Stimulated activated CD4-positive, alpha-beta T cell treated with anti-CD3 and anti-CD28 coated beads, Interleukin-1b, Interleukin-23, amount 100 ng/mL, for 48 hours (primary cell): Measurements from ENCODE around the gene ETV6.
A peak's percentile ranks its signal among the peaks of the same experiment; 100 is the strongest.

Source experiments
- DNase-seq: peaks from one replicate; pipeline ENCODE4 v3.0.0-alpha.2; 2020

ETV6 gene

DNA sequence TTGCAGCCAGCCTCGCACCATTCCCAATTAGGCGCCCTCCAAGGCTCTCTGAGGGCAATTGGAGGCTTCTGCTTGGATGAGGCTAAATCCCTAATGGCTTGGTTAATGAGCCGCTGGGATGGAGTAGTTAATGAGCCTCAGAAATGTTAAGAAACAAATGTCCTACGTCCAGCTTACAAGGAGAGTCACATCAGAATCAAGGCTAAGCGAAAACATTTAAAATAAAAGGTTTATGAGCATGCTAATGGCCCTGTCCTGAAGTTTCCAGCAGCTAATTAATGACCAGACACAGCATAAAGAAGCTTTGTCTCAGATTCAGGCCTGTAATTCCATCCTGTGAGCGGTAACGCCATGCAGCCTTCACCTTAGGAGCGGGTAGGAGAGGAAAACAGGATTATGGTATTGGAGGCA lies 220.6 kb downstream of the ETV6 start:
- DNase-seq: no peak

DNA sequence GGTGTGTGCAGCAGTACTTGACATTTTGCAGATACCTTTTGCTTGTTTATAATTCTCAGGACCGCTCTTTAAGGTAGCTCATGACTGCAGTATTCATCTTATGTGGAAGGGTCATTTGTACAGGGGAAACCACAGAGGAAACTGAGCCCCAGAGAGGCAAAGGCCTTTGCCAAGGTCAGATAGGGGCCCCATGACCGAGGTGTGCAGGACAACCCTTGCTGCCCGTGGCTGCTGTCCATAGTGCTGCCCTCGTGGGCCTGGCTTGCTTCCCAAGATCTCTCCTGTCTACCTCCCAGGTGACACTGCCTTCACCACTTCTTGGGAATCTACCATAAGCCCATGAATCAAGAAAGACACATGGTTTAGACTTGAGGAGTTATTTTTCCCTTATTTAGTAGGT lies 222.6 kb downstream of the ETV6 start:
- DNase-seq: no peak

DNA sequence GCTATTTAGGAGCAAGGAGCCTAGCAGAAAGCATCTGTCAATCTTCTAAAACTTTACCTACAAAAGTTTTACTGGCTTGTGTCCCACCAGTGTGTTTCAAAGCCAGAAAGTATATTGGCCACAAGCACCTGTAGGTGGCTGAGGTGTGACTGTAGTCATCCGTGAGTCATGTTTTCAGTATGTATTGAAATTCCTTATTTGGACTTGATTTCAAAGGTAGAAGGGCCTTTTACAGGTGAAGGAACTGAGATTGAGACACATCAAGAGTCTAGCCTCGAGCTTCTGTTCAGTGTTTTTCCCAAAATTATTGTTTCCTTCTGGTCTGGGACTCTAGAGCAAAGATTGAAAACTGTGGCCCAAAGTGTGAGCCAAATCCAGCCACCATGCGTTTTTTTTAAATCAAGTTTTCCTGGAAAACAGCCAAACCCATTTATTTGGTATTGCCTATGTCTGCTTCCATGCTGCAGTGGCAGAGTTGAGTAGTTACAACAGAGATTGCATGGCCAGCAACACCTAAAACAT lies 226.0 kb downstream of the ETV6 start:
- DNase-seq: peak; percentile 39

DNA sequence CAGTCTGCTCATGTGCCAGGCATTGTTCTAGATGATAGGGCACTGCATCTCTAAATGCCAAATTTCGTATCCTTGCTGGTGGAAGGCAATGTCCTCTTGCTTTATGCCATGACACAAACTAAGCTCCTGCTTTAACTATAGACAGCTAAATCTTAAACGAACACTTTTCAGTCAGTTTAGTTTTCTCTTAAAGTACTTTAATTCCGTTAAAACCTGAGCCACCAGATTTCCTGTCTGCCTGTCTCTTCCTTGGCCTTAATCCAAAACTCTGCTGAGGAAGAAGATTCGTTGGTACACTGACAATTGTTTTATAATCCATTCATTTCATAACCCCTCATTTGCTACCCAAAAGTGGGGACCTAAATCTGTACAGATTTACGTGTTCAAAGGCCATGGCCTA lies 226.8 kb downstream of the ETV6 start:
- no peak for DNase-seq

DNA sequence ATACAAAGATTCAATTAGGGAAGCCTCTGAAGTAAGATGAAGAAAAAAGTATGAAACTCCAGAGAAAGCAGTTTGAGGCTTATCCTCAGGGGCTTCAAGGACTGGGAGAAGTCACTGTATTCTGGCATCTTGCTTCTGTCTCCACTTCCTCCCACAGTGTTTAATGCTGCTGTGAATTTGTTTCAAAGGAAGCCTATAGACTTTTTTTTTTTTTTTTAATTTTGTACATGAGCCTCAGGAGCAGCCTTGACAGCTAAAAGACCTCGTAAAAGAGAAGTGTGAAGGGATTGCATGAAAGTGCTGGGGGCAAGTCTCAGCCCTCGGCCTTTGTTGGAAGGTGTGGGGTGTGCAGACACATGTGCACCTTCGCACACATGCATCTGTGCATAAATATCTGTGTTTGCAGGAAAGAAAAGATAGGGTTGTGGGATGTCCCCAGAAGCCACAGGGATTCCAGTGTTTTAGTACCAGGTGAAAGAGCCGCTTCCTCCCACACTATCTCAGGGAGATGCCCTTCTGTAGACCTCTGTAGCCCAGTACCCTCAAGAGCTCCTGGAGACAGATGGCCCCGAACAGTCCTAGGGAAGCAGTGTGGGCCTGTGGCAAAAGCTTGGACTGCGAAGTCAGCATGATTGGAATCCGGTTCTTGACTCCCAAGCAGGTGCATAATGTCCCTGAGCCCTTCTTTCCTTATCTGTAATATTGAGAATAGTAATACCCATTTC lies 227.8 kb downstream of the ETV6 start:
- DNase-seq: no peak

DNA sequence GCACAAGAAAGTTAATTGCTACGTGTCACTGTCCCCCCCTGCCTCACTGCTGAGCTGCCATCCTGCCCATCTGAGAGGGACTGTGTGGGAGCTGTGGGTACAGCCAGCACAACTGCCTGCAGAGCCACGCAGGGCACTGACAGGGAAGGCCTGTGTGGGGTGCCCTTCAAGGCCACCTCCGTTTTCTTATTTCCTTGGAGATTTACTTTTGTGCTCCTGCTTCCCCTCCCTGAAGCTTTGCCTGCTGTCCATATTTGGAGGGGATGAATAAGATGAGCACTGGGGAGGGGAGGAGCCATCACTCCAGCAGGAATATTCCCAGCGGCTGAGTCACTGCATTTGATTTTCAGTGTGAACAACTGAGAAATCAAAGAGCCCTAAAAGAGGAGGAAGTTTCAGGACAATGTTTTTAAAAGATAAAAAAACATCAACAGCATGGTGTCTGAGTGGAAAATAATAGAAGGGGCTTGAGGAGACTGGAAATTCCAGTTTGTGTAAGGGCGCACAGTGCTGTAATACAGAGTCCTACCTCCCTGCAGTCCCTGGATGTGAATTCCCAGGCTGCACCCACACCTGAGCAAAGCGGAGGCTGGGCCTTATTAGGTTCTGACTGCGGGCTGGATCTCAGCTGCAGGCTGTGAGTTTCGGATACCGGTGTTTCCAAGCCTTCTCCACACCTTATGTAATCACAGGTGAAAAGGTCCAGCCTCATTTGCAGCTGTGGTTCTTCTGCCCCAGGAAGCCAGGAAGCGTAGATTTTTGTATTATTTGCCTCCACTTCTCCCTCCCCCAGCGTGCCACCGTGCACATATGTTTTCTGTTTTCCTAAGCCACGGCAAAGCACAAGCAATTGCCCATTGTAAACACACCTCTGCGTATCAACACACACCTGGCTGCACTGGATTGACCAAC lies 228.7 kb downstream of the ETV6 start:
- no peak for DNase-seq

DNA sequence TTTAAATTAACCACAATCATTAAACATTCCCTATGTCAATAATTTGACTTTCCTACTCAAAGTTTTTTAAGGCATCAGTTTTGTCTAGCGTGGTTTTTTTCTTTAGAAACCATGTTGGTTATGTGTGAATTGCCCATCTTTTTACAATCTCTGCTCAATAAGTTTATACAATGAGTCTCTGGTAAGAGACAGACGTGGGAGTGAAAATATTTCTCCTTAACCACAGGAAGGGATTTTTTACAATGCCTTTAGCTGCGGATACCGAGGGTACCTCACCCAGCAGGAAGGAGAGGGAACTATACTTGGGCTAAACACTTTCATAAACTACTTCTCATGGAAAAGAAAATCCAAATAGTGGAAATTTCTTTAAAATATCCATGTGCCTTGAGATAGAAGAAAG lies 229.8 kb downstream of the ETV6 start:
- no peak for DNase-seq

DNA sequence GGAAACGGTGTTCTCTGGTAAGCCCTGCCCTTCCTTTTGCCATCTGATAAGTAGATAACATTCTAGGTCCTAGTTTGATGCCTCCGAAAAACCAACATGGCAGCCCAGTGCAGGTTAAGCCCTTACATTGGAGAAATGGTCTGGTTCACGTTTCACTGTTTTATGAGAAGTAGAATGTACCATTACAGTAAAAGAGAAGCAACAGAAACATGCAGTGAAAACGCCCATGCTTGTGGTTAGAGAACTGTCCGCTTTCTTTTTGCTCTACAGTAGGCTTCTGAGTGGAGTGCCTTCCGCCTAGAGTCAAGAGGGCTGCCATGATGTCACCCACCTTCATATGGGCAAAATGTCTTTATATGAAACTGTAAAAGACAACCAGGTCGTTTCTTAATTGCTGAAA lies 230.9 kb downstream of the ETV6 start:
- DNase-seq: no peak

DNA sequence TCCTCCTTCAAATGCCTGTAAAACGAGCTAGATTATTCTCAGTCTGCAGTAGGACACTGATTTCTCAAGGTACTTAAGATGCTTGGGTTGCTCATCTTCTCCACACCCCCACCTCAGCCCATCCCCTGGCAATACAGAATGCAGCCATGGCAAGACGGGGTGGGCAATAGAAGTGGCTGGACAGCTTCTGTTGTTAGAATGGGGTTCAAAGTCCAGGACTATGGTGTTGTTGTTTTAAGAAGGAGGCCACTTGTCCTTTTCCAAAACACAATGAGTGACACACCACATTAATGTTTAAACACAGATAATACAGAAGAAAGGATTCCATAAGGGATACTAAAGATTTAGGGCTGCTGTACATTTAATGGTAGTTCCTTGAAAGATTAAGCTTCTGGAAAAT lies 232.4 kb downstream of the ETV6 start:
- no peak for DNase-seq

DNA sequence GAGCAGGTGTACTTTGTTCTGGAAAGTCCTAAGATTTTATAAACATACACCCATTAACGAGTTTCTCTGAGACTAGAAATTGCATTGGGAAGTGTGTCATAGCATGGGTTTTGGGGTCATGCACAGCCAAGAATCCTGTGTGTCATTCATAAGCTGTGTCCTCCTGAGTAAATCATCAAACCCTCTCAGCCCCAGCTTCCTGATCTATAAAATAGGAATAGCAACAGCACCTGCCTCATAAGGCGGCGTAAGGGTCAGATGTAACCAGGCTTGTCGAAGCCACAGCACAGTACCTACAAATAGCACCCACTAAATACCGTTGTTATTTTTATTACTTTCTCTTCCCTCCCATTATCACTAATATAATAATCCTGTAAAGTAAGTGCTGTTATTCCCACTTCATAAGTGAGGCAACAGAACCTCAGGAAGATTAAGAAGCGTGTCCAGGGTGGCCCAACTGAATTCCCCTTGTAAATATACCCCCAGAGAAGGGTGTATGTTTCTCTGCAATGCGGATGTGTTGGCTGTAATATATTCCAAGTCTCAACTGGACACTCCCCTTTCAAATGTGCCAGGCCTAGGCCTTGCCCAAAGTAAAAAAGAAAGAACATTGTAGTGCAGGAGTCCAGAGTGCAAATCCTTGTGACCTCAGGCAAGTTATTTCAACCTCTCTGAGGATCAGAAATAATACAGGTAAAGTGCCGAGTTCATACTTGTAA lies 233.0 kb downstream of the ETV6 start:
- no peak for DNase-seq

DNA sequence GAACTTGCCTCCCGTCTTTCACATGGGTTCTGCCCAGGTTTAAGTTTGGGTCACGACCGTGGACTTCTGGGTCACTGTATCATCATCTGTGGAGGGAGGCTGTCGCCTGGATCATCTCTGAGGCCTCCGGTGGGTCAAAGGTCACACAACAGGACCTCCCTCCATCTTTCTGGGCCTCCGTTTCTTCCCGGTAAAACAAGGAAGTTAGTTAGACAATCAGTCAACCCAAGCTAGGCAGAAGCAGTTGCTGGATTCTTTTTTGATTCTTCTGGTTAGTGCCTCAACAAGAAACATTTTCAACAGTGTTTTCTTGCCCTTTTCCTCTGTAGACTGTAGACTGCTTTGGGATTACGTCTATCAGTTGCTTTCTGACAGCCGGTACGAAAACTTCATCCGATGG lies 234.6 kb downstream of the ETV6 start:
- no peak for DNase-seq

DNA sequence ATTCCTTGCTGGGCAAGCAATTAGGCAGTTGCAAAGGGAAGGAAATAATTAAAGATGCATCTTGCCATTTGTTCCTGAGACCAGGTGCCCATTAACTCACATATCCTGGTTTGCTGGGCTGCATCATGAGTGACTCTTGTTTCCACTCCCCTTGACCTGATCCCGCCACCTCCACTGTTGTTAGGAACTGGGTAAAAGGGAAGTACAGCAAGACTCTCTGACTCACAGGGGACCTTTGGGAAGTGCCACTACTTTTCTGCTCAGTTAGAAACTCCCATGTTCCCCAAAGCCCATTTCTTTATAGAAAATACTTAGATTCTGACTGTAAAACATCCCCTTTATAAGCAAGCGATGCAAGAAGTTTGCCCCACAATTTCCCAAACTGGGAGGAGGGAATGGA lies 235.2 kb downstream of the ETV6 start:
- no peak for DNase-seq

DNA sequence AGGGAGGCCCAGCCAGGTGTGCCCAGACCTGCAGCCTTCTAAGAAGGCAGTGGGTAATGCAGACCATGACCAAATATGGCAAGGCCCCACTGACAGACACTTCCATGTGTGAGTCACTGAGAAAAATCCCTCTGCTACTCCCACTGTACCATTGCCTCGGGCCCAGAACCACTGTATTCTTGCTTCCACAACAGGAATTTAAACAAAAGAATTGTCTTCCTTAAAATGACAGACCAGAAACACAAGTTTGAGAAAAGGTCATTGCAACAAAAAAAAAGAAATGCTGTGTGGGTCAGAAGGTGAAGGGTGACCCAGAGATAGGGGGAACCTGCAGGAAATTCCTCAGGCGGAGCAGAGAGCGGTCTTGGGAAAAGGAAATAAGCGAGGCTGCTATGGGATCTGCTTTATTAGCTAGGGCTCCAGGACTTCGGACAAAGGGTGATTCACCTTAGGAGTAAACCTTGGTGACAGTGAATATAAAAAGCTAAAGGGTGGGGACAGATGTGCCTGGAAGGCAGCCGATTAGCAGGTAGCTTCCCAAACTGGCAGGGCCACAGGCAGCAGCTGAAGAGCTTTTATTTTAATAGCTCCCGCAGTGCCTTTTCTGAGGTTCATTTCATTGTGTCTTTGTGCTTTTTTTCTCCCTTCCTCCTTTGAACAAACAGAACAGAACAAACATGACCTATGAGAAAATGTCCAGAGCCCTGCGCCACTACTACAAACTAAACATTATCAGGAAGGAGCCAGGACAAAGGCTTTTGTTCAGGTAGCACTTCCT lies 236.0 kb downstream of the ETV6 start:
- DNase-seq: no peak

DNA sequence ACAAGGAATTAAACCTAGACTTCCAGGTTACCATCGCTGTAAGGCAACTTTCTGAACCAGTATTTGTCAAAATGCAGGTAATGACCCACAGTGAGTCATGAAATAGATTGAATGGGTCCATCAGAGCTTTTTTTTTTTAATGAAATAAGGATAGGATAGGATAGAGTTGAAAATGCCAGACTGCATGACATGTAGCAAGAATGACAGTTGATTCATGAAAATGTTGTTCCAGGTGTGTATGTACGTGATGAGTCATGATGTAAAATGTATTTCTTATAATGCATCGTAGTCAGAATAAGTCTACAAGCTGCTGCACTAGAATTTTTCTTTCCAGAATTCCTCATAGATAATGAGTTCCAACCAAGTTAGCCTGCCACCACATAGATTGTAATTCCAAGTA lies 236.9 kb downstream of the ETV6 start:
- DNase-seq: no peak

DNA sequence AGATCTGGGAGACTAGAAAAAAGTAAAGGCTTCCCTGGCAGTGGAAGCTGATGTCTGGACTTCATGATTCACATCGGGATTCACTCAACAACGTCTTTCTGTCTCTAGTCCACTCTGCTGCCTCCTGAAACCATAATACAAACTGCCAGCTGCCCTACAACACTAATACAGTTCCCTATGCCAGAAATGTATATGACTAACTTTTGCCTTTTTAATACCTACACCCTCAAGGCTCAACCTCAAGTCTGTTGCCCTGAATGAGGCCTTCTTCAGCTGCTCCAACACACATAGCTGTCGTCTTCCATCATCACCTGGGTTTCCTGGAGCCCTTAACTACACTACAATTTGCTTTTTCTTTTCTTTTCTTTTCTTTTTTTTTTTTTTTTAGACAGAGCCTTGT lies 238.6 kb downstream of the ETV6 start:
- no peak for DNase-seq

DNA sequence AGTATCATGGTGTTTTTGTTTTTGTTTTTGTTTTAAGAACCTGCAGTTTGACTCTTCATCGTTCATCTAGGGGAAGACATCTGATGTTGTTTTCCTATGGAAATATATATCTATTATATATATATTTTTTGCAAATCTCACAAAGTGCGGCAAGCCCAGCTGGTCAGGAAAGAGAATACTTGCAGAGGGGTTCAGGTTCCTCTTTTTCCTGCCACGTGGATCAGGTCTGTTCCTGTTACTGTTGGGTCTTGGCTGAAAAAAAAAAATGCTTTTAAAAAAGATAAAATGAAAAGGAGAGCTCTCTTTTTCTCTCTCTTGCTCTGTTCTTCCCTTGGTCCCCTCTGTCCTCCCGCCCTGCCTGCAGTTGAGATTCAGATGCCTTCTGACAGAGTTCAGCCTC lies 241.9 kb downstream of the ETV6 start:
- DNase-seq: no peak

DNA sequence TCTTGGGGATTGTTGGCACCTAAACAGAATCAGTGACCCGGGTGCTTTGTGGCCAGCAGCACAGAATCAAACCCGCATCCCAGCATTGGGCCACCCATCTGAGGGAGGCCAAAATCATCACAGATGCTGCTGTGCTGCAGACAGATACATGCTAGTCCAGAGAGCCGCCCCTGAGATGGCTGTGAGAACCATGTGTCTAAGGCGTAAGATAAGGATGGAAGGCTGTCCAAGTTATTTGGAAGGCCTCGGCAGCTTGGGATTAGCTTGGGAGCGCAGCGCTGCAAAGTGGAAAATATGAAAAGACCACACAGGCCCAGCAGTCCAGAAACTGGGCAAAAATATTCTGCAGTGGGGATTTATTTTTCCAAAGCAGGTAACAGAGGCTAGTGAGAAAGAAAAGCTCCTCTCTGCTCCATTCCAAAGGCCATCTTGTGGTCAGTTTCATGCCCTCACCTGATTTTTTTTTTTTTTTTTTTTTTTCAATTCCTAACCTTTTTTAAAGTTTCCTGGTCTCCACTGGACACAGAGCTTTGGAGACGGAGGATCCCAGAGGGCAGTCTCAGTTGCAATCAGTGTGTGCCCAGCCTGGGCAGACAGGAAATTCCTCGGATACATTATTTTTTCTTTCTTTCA lies 242.4 kb downstream of the ETV6 start:
- DNase-seq: no peak

DNA sequence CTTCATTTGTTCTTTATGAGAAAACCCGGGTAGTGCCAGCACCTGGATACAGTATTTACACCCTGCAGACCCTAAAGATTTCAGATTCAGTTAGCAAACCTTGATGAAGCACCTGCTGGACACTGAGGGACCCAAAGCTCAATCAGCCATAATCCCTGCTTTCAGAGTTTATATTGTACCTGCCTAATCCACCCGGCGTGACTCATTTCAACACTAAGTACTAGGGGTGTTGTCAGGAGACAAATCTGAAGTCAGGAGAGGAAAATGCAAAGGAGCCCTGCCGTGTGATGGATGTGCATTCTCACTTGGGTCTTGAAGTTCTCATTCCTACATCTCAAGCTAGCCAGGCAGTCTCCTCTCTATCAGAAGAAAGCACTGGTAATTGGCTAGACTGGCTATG lies 244.5 kb downstream of the ETV6 start:
- DNase-seq: no peak

DNA sequence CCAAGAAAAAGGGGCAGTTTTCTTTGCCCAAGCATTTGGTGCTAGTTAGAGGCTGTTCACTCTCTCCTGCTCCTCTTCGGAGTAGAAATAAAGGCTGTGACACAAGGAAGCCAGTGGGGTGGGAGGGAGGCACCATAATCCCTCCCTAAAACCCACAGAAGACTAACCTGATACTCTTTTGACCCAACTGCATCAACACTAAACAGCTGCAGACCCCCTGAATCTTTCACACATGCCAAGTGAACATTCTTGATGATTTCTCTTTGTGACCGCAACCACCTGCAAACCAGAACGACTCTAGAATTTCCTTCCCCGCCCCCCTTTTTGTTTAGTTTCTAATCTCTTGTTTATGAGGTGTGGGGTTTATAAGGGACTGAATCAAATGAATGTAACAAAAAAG lies 245.4 kb downstream of the ETV6 start:
- no peak for DNase-seq

DNA sequence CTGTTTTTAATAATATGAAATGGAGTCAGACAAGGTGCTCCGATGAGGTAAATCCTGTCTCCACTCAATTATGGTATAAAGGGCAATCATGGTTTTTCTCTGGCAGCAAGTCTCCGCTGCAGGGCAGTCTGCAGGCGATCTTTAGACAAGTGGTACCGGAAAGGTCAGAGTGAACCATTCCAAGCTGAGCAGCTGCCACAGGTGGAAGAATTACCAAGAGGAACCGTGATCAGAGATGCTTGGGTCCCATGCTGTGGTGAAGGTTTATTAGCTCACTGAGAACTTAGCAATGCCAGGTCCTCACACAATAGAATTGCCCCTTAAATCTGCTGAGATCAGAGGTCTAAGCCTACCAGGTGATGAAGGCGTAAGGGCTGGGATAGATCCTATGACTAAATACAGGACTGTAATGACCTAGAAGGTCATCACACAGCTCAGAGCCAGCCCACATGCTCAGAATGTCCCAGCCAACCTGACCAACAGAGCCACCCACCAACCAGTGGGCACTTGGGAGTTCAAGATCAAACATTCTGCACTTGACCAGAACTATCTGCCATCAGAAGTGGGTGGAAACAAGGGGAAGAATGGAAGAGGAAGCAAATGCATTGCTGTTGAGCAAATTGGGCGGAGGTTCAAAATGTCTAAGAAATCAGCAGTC lies 246.1 kb downstream of the ETV6 start:
- no peak for DNase-seq

DNA sequence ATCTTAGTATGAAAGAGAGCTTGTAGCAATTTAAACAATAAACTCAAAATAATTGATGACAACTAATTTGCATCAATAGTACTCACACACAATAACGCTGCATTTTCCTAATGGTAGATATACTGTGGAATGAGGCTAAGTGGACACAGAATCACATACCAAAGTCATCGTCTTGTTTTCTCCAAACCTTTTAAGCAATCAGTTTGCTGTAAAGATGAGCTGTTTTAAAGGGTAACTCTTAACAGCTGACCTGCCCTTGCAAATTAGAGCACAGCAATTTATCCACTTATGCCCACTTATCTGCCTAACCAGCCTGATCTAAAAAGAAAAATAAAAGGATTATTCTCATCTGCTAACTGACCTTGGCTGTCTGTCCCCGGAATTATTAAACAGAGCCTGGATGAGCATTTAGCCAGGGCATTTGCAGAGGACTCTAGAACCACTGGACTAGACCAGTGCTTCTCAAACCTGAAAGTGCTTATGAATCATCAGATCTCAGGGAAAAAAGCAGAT lies 247.0 kb downstream of the ETV6 start:
- no peak for DNase-seq
